Stimulated activated CD4-positive, alpha-beta T cell treated with anti-CD3 and anti-CD28 coated beads, Interleukin-12 subunit alpha, Interleukin-12 subunit beta, amount 100 ng/mL, for 24 hours (primary cell): ENCODE measurements around the gene FYB1.

Source experiments
- DNase-seq, 2 experiments: peaks; one replicate each; pipeline ENCODE4 v3.0.0-alpha.2; 2020; ENCODE audit warnings: low read depth in 2 of 2

Gene FYB1

DNA sequence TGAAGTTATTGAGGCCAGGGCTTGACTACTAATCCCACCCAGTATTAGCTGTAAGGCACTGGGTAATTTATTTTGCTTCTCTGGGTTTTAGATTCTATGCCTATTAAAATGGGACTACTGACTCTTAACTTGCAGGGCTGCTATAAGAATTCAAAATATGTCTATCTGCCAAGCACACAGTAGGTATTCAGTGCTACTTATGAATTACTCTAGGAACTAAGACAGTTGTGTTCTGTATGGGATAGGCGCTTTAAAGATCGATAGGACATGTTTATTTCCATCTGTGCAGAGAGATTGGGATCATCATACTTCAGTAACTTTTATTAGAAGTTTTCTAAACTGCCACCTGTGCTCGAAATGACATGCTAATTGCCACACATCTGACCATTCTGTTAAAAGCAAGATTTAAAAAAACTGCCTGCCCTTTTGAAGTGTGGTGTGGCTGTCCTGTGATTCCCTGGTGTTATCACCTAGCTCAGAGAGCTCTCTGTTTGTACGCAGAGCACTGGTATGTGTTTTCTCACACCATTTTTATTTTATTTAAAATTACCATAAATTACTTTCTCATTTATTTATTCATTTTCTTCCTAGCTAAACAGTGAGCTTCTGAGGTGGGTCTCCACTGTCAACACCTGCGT, 58.7 kb downstream of the FYB1 start:
- DNase-seq = no peak

DNA sequence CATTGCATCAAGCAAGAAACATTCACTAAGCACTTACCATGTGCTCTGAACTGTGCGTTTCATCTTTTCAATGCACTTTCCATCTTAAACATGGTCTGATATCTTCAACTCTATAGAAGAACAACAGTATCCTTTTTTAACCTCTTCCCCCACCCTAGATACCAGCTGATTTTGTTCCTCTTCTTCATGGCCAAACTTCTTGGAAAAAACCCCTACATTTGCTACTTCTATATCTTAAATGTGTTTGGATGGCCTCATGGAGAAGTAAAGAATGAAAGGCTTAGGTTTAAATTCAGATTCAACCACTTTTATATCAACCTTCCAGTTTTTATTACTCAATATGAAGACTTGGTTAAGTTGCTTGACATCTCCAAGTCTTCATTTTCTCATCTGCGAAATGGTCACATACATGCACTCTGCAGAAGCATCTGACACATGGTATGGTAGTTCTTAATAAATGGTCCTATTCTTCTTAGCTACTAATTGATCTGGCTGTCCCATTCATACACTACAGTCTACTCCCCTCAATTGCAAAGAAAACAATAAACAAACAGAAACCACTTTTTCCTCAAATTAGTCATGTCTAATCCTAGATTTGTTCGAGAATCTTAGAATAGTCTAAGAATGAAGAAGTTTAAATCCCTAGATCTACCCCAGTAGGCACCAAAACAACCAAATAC, 59.4 kb downstream of the FYB1 start:
- no peak for DNase-seq

DNA sequence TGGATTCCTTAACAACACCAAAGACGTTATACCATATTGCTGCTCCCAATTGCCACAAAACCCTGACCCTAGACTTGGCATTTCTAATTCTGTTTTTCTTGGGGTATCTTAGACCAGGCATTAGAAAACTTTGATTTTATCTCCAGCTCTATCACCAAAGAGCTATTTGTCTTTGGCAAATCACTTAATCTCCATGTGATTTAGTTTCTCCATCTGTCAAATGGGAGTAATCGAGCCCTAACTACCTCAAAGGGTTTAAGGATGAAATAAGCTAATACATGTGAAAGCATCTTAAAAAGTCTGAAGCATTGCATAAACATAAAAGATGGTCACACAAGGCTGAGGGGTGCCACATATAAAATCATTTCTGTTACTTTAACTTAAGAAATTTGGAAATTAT, 60.6 kb downstream of the FYB1 start:
- no peak for DNase-seq

DNA sequence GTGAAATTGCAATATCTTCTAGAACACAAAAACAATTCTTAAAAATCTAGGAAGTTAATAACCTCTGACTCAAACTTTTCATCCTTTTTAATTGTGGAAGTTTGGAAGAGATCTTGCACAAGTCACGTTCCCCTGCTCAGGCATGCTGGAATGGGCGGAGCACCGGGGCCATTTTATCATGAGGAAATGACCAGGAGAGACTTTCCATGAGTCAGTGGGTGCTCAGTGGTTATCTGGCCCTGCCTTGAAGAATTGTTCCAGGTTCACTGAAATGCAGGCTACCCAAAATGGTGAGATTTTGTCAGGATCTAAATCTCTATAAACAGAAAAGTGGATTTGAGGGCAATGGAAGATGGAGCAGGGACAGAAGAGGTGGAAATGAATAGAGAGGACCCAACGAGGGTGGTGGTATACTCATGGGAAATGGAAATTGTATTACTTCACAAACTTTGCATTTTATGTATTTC, 61.2 kb downstream of the FYB1 start:
- no peak for DNase-seq

DNA sequence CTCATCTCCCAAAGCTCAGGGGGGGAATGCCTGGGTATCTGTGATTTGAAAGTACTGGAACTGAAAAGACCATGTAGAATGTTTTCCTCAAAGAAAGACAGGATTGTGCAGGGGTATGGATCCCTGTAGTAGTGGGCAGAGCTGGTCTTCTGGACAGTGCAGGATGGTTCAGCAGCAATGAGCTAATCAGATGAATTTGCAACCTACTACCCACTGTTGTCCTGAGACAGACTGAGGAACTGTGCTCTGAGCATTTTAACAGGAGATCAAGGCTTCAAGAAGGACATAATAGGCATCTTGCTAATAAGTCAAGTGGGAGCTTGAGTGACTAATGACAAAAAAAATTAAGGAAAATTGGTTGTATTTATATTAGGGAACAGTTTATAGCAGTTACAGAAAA, 61.7 kb downstream of the FYB1 start:
- DNase-seq = no peak

DNA sequence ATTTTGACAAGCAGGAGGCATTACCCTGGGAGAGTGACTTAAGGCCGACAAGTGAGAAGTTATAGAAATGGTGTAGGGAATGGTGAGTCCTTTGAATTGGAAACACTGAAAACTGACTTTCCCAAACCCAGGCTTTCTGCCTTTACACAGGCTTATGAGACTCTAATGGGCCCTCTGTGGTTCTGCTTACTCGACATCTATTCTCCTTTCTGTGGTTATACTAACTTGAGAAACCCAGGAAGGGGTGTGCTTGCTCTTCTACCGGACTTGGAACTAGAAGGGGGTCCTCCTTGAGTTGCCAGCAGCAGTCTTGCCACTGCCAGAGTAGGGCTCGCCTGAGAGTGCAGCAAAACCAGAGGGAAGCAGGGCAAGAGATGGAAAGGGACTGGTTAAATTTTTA, 63.3 kb downstream of the FYB1 start:
- no peak for DNase-seq

DNA sequence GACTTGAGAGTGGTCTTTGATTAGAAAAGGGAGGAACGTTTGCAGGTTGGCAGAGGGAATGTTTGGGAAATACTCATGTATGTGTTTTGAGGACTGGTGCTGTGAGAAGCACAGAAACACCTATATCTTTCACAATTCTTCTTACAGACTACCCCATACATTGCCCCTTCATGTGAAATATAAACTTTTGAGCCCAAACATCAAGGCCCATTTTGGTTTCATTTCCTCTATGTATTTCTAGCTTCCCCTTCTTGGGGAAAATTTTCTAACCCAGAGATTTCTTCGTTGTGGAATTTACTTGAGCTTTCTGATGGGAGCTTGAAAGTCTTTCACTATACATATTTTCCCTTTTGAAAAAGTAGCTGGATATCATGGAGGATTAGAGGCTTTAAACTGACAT, 67.6 kb downstream of the FYB1 start:
- no peak for DNase-seq

DNA sequence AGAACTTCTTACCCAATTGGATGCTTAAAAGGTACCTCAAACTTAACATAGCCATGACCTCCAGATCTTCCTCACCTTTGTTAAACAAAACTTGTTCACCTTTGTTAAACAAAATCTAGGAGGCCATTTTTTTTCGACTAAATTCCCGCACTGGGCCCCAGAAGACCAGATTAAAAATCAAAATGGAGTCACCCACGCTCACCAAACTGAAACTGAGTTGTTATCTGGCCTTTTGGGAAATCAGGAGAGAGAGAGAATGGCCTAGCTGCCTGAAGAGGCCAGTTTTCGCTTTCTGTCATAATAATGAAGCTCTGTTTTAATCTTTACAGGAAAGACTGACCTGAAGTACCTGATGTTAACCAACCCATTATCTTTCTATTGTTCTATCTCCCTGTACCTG, 69.4 kb downstream of the FYB1 start:
- DNase-seq = no peak

DNA sequence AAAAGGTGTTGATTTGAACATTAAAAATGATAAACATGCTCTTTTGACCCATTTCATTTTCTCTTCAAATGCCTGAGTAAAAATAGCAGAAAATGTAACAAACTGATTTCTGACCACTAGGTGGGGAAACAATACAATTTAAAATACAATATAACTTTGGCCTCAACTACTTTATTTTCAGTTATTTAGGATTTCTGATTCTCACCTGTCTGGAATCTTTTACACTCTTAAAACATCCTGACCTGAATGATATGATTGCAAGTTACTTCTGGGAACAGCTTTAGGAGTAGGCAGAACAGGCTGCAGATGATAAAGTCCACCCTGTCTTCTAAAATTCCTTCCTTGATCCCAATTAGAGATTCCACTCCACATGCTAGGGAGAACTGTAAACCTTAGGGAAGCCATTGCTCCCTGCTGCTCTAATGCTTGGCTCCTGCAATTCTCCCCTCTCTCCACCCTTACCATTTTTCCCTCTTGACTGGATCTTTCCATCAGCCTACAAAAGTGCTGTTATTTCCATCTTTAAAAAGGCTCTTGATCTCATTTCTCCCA, 70.3 kb downstream of the FYB1 start:
- no peak for DNase-seq

DNA sequence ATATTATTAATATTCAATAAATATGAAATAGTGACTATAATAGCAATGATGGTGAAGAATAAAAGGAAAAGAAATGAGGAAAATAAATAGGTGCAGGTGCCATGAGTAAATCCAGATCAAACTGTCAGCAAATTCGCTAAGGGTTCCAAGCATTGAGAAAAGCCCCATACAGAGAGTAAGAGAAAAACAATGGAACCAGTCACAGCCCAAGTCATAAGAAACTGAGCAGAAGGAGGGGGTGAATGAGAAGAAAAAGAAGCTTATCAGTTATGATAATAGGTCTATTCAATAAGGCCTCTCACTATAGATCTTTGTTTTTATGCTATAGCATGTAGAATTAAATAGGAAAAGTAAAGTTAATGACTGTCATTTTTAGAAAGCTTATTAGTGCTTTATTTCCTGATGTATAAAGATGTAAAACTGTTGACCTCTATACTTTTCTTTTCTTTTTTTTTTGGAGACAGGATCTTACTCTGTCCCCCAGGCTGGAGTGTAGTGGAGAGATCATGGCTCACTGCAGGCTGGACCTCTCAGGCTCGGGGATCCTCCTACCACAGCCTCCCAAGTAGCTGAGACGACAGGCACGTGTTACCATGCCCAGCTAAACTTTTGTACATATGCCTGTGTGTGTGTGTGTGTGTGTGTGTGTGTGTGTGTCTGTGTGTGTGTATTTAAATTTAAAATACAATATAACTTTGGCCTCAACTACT, 72.4 kb downstream of the FYB1 start:
- no peak for DNase-seq

DNA sequence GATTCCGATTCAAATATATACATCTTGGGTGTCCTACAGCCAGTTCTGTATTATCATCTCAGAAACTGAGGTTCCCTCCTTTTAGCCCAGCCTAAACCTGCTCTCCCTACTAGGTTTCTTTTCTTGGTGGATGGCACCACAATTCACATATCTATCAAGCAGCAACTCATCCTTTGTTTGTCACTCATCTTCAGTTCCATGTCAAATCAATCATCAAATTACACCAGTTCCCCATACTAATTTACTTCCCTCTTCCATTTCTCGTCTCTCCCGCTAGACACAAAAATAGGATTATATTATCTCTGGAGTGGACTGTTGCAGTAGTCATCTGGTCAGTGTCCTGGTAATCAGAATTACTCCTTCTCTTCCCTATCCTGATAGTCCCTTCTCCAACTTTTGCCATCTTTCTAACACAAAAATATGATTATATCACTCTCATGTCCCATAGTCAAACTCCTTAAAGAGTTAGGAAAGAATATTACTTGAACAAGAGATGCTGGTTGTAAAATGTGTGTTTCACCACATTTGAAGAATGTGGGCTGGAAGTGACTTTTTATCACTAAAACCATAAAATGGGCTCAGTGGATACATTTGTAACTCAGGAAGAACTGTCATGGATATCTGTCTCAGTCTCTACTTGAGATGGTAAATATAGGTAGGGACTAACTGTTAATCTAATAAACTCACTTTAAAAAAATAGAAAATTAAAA, 76.1 kb downstream of the FYB1 start:
- no peak for DNase-seq

DNA sequence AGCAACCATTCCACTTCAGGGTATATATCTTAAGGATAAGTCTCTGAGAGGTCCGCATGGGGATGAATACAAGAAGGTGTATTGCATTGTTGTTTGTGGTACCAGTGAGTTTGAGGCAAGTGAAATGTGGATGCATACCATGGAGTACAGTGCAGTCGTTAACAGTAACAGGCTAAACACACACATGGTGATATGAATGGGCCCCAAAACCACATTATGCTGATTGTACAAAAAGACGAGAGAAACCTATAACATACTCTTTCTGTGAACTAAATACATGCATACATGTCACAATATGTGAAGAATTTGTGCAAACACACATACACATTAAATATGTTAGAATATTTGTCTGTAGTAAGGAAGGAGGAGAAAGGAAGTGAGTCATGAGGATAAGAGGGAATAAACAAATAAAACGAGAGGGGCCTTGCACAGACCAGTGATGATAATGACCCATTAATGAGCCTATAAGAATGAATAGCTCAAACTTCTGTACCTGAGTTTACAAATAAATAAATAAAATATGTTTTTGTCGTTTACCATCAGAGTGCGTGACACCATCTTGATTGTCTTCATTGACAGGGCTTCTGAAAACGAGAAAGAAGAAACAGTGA, 78.7 kb downstream of the FYB1 start:
- no peak for DNase-seq

DNA sequence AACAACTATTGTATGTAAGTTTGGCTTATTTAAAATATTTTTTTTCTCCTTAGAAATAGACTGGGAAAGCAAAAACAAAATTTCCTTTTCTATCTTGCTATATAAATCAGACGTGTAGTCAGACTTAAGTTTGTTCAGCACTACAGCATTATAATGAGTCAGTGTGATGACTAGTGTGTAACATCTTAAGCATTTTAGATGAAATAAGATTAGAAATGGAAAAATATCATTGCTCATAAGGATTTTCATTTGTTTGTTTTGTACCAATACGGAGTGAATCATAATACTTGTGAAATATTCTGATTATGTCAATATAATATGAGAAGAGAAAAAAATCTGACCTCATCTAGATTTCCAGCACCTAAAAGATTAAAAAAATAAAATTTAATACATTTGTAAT, 80.5 kb downstream of the FYB1 start:
- DNase-seq = no peak

DNA sequence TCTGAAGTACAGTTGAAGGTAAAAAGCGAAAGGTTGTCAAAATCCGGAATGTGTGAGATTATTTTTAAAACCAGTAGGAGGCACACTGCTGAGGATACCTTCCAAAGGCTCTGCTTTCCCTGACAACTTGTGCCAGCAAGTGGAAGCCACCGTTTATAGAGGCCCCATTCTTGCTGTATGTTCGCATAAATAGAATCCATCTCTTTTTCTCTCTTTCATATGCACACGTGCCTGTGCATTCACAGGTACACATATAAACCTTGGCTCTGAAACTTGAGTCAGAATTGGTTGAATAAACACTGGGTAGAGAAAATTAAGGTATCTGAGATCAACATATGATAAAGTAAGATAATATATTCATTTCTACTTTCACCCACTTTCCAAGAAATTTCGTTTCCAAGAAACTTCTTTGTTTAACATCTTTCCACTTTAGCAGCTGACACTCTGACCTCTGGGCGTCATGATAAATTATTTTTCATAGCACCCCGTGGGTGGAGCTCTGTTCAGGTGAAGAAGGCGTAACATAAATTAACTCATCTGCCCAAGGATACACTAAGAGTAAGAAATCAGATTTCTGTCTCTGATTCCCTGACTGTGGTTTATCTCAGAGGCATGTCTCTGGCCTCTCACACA, 81.4 kb downstream of the FYB1 start:
- DNase-seq = peak in 1 of 2 experiments; percentile 20

DNA sequence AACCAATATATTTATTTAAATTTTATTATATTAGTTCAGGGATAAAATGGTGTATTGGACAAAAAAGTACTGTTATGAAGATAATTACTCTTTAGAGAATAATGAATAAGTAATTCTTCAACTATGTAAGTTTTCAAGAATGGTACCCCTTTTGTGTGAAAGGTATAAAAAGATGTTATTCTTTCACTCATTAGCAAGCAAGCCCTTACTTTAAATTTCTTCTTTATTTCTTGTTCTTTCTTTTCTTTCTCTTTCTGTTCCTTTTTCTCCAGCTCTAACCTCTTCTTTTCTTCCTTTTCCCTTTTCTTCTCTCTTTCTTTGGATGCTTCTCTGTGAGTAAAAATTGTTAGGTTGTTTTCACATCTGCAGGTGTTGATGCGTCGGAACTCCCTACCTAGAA, 82.0 kb downstream of the FYB1 start:
- DNase-seq = no peak

DNA sequence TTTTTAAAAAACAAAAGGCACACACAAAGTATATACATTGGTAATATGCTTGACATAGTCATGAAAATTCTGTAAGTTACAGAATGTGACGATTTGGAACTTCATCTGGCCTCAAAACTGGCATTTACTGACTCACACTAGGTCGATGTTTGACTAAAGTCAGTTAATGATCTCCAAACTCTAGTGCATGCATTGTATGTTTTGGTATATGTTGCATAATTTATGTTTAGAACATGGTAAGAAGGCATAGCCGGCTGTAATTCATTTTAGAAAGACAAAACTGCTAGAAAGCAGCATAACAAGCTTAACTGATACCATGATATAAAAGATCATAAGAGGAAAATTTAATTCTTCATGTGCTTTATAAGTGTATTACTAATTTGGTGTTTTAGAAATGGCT, 86.6 kb downstream of the FYB1 start:
- no peak for DNase-seq

DNA sequence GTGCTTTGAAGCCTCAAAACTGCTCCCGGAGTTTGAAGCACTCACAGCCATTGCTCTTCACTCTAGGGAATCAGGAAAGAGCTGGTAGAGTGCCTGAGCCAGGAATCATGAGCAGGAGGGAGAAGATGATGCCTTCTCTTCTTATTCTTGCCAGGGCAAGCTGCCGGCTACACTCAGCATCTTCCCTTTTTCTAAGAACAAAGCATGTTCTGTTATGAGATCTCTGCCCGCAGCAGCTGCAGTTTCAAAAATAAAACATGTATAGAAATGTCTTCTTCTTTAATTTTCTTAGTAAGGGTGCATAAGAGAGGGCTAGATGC, 87.3 kb downstream of the FYB1 start:
- DNase-seq = no peak

DNA sequence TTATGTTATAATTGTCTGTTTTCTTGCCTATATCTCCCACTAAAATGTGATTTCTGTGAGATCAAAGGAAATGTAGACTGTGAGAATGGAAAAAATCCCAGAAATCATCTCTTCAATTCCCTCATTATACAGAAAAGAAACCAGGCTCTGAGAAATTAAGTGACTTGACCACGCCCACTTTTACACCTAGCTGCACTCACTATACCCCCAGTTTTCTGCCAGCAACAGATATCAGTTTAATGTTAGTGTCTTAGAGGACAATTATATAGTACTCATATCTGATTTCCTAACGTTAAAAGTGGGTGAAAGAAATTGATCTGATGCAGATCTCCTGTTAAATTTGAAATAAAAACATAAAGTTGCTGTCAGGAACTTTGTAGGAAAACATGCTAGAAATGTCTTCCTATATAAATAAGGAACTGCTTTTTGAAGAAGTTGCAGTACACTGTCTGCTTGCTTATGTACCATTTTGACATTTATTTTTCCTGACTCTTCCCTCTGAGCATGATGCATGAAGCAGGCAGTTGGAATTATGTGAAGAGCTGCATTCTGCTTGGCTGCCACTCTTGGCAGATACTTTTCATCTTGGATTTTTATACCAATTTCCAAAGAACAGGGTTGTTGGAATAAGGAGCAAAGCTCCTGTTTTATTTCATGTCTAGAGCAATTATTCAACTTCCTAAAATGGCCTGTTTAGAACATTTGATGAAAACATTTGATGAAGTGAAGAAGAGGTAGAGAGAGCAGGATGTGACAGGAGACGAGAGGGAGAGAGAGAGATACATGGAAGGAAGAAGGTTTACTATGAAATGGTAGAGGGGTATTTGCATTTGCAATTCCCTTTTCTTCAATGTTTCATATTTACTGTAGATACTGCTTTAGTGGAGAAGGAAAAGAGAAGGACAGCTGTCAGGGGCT, 87.9 kb downstream of the FYB1 start:
- DNase-seq = no peak

DNA sequence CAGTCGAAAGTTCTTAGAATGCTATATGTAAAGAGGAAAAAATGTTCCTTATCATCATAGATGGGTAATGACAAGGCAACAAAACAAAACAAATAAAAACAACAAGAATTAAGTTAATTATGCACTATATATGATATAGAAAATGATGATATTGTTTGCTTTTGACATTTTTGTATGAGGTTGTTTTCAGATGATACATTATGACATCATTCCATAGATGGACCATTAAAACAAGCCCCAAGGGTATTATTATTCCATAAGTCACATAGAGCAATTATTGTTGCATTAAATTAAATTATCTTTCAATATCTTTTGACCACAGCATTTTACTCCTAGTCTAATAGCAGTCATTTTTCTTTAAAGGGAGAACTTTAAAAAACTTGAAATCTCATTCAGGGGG, 88.6 kb downstream of the FYB1 start:
- DNase-seq = no peak

DNA sequence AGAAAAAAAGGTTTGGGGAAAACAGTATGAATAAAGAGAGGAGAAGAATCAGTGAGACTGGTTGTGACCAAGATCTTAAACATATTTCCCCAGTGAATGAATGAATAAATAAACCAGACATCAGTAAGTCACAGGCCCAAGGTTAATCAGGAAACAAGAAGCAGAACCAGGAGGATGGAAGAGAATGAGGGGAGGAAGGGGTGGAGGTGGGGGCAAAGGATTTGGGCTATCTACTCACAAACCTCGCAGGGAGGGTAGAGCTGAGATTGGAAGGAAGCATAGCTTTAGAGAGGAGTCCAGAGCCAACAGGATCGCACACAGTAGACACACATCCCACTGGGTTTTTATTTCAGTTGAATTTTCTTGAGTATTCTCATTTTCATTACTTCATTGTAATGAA, 97.4 kb downstream of the FYB1 start:
- DNase-seq = no peak
